Fibroblast of lung (primary cell): ENCODE measurements around the gene STOML1. TPM values are rescaled to one million over a fixed set of nuclear protein-coding genes. Genes with fewer than 3 reads are reported as not detected.

ENCODE experiments used
- DNase-seq, 2 donors: peaks; one replicate each; pipeline versions ENCODE4 v3.0.0 to v3.0.0-alpha.2; 2010; ENCODE audit warnings: low read depth in 2 of 2
- H2AFZ ChIP-seq: 2 replicates; pipeline ENCODE4 v1.5.1; 2012; ENCODE audit warnings: low read length, control low read depth, inconsistent platforms
- H3K27ac ChIP-seq: 2 replicates; pipeline ENCODE4 v1.5.1; 2011; ENCODE audit warnings: low read length, control low read depth; ENCODE audit not compliant: insufficient read depth
- H3K27me3 ChIP-seq: 2 replicates; pipeline ENCODE4 v1.5.1; 2011; ENCODE audit warnings: mild to moderate bottlenecking, low read length; ENCODE audit not compliant: control insufficient read depth, insufficient read depth
- H3K36me3 ChIP-seq: 2 replicates; pipeline ENCODE4 v1.5.1; 2011; ENCODE audit warnings: low read length; ENCODE audit not compliant: control insufficient read depth, insufficient read depth
- H3K4me1 ChIP-seq: 2 replicates; pipeline ENCODE4 v1.5.1; 2011; ENCODE audit warnings: low read length; ENCODE audit not compliant: control insufficient read depth, insufficient read depth; ENCODE audit errors: extremely low read depth
- H3K4me2 ChIP-seq: 2 replicates; pipeline ENCODE4 v1.5.1; 2011; ENCODE audit warnings: low read length, control low read depth; ENCODE audit not compliant: insufficient read depth; ENCODE audit errors: extremely low read depth
- H3K4me3 ChIP-seq, 4 experiments: fragments of 200-600 bp in 1 of 4; sonication (generic) in 1 of 4; replicated peaks in 1 of 4; 2 replicates each; pipeline ENCODE4 v1.5.1; 2011 to 2016; ENCODE audit warnings: low read length in 4 of 4, low read depth in 3 of 4, mild to moderate bottlenecking in 3 of 4, control low read depth in 2 of 4, inconsistent platforms in 1 of 4, mixed read lengths in 1 of 4; ENCODE audit not compliant: insufficient read depth in 1 of 4; ENCODE audit errors: control extremely low read depth in 1 of 4
- H3K79me2 ChIP-seq: 2 replicates; pipeline ENCODE4 v1.5.1; 2012; ENCODE audit warnings: mild to moderate bottlenecking, low read length, inconsistent platforms; ENCODE audit not compliant: control insufficient read depth, insufficient read depth
- H3K9ac ChIP-seq: 2 replicates; pipeline ENCODE4 v1.5.1; 2011; ENCODE audit warnings: mild to moderate bottlenecking, low read length, control low read depth; ENCODE audit not compliant: insufficient read depth
- H3K9me3 ChIP-seq: 2 replicates; pipeline ENCODE4 v1.5.1; 2012; ENCODE audit warnings: low read depth, low read length; ENCODE audit not compliant: control insufficient read depth, insufficient read depth
- H4K20me1 ChIP-seq: 2 replicates; pipeline ENCODE4 v1.5.1; 2011; ENCODE audit warnings: low read length; ENCODE audit not compliant: control insufficient read depth, insufficient read depth; ENCODE audit errors: extremely low read depth
- CTCF ChIP-seq, 2 donors: IDR thresholded peaks in 1 of 2; conservative IDR thresholded peaks in 1 of 2; 1 replicate in 1 of 2; 2 replicates in 1 of 2; pipeline ENCODE4 v1.5.1; 2011 to 2012; ENCODE audit warnings: low read length in 2 of 2, control low read depth in 1 of 2, inconsistent platforms in 1 of 2, low read depth in 1 of 2, mild to moderate bottlenecking in 1 of 2
- EZH2 ChIP-seq: IDR thresholded peaks from 2 replicates; pipeline ENCODE4 v1.5.1; 2012; ENCODE audit warnings: low read length, control low read depth, mild to moderate bottlenecking; ENCODE audit errors: missing control alignments
- polyA plus RNA-seq, 2 donors: library from polyadenylated mRNA; depleted of rRNA in 1 of 2; stranded (reverse) in 1 of 2; unstranded in 1 of 2; fragments of >200 nt; gene quantifications; 2 replicates each; pipeline ENCODE4 v1.2.1, GENCODE V29; 2011 to 2012; ENCODE audit warnings: missing spikeins in 1 of 2
- total RNA-seq: library from RNA; depleted of rRNA; stranded (reverse); fragments of >200 nt; gene quantifications from 2 replicates; pipeline ENCODE4 v1.2.1, GENCODE V29; 2014

STOML1 gene
- total and polyA plus RNA-seq, 2 donors (not counting 1 experiment from before 2014, with no cell fraction given): 9.8 to 24.8 TPM

- peaks cover 22% of the 10 kb centered on the region for H3K4me1 ChIP-seq
- no peak overlapping the region for H3K9ac ChIP-seq
- H3K79me2 ChIP-seq: peaks cover 49% of the 10 kb centered on the region
- no peak overlapping the region for H3K4me2 ChIP-seq
- H3K4me3 ChIP-seq: no peak overlapping the region
- peaks cover 2% of the 10 kb centered on the region for H3K36me3 ChIP-seq
- H3K27ac ChIP-seq: no peak overlapping the region
- TF ChIP-seq EZH2 (no peak), CTCF (conservative IDR thresholded peaks at IDR 0.05 in 1 of 2, IDR thresholded peaks at IDR 0.05 in 1 of 2; ENCODE audit: low read depth in 1 of 2, low read length in 2 of 2) (no peak)
- H4K20me1 ChIP-seq: no peaks in the 10 kb centered on the region
- no peaks in the 10 kb centered on the region for H3K9me3 ChIP-seq
- no peak overlapping the region for H2AFZ ChIP-seq
- no peaks in the 10 kb centered on the region for H3K27me3 ChIP-seq
- DNase-seq: no peak
Measured at GRCh38 chr15:73937726-73938125, 54.4 kb downstream of the STOML1 start.

- H3K79me2 ChIP-seq: peaks cover 53% of the 10 kb centered on the region
- no peak overlapping the region for H2AFZ ChIP-seq
- H3K4me1 ChIP-seq: peaks cover 22% of the 10 kb centered on the region
Measured at GRCh38 chr15:73937296-73937695, 54.8 kb downstream of the STOML1 start.

GRCh38 chr15:73936588-73937290, 55.4 kb downstream of the STOML1 start:
- no peak overlapping the region for H3K4me3 ChIP-seq
- H3K9me3 ChIP-seq: no peaks in the 10 kb centered on the region
- no peak for DNase-seq
- H3K4me1 ChIP-seq: peaks cover 22% of the 10 kb centered on the region
- no peaks in the 10 kb centered on the region for H4K20me1 ChIP-seq
- TF ChIP-seq EZH2: no peak
- TF ChIP-seq CTCF (conservative IDR thresholded peaks at IDR 0.05 in 1 of 2, IDR thresholded peaks at IDR 0.05 in 1 of 2; ENCODE audit: low read depth in 1 of 2, low read length in 2 of 2): no peak
- peaks cover 57% of the 10 kb centered on the region for H3K79me2 ChIP-seq
- H3K36me3 ChIP-seq: peaks cover 3% of the 10 kb centered on the region
- H2AFZ ChIP-seq: no peak overlapping the region
- H3K27me3 ChIP-seq: no peaks in the 10 kb centered on the region
- H3K4me2 ChIP-seq: peak overlapping the region; percentile 8
- H3K9ac ChIP-seq: no peak overlapping the region
- H3K27ac ChIP-seq: no peak overlapping the region

More at GRCh38 chr15:73937296-73937695, 54.8 kb downstream of the STOML1 start:
- Histone ChIP-seq H3K27ac (no peak overlapping the region), H3K27me3 (no peaks in the 10 kb centered on the region), H3K9ac (no peak overlapping the region), H4K20me1 (no peaks in the 10 kb centered on the region), H3K9me3 (no peaks in the 10 kb centered on the region), H3K4me2 (no peak overlapping the region), H3K36me3 (peaks cover 2% of the 10 kb centered on the region), H3K4me3 (no peak overlapping the region)
- TF ChIP-seq EZH2 (no peak), CTCF (conservative IDR thresholded peaks at IDR 0.05 in 1 of 2, IDR thresholded peaks at IDR 0.05 in 1 of 2; ENCODE audit: low read depth in 1 of 2, low read length in 2 of 2) (no peak)
- DNase-seq: no peak
